GM12891 (cell line): ENCODE results near the gene NKD1.

Source experiments
- DNase-seq: peaks from one replicate; pipeline ENCODE4 v3.0.0; 2011; ENCODE audit warnings: low spot score; ENCODE audit not compliant: insufficient read length
- FAIRE-seq: peaks from 2 replicates; lab custom pipeline; 2011; peaks lifted over from hg19 to GRCh38; lab: Jason Lieb, UNC
- PAX5 ChIP-seq: IDR thresholded peaks from 2 replicates; pipeline ENCODE4 v1.6.1; 2011; ENCODE audit warnings: low read length, moderate library complexity, mild to moderate bottlenecking; ENCODE audit not compliant: insufficient read depth, severe bottlenecking
- POLR2A ChIP-seq: IDR thresholded peaks from 2 replicates; pipeline ENCODE4 v1.6.1; 2011; ENCODE audit warnings: low read depth, low read length, control low read depth
- POLR2AphosphoS5 ChIP-seq: IDR thresholded peaks from 2 replicates; pipeline ENCODE4 v1.6.1; 2011; ENCODE audit warnings: low read depth, low read length, control low read depth
- POU2F2 ChIP-seq: IDR thresholded peaks from 2 replicates; pipeline ENCODE4 v1.6.1; 2011; ENCODE audit warnings: low read depth, mild to moderate bottlenecking, control low read depth, low read length, moderate library complexity
- SPI1 ChIP-seq: IDR thresholded peaks from 2 replicates; pipeline ENCODE4 v1.6.1; 2011; ENCODE audit warnings: low read depth, low read length, control low read depth
- TAF1 ChIP-seq: IDR thresholded peaks from 2 replicates; pipeline ENCODE4 v1.6.1; 2011; ENCODE audit warnings: low read depth, low read length, control low read depth

NKD1 gene

GRCh38 chr16:50519001-50519400 lies 29.2 kb upstream of the NKD1 start:
- FAIRE-seq, result no peak

DNA sequence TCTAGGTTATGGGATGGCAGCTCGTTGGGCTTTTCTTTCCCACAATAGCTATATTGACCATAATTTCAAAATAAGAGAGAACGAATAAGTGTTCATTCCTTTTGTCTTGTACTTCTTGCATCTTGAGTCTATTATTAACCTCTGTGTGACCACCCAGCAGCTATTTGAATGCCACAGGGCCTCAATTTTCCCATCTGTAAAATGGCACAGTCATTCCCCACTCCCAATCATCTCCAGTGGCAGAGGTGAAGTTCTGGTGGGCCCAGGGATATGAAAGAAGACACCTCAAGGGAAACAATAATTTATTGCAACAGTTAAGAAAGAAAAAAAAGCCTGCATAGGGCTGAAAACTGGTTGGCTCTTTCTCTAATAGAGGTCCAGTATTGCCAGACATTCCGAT lies 28.6 kb upstream of the NKD1 start:
- DNase-seq (no peak), FAIRE-seq (no peak)
- TF ChIP-seq TAF1 (no peak), SPI1 (no peak), POLR2A (no peak), PAX5 (no peak), POU2F2 (no peak), POLR2AphosphoS5 (no peak)

More at GRCh38 chr16:50519001-50519400, 29.2 kb upstream of the NKD1 start:
- no peak for DNase-seq
- TF ChIP-seq POLR2AphosphoS5 (no peak), PAX5 (no peak), SPI1 (no peak), TAF1 (no peak), POLR2A (no peak), POU2F2 (no peak)

DNA sequence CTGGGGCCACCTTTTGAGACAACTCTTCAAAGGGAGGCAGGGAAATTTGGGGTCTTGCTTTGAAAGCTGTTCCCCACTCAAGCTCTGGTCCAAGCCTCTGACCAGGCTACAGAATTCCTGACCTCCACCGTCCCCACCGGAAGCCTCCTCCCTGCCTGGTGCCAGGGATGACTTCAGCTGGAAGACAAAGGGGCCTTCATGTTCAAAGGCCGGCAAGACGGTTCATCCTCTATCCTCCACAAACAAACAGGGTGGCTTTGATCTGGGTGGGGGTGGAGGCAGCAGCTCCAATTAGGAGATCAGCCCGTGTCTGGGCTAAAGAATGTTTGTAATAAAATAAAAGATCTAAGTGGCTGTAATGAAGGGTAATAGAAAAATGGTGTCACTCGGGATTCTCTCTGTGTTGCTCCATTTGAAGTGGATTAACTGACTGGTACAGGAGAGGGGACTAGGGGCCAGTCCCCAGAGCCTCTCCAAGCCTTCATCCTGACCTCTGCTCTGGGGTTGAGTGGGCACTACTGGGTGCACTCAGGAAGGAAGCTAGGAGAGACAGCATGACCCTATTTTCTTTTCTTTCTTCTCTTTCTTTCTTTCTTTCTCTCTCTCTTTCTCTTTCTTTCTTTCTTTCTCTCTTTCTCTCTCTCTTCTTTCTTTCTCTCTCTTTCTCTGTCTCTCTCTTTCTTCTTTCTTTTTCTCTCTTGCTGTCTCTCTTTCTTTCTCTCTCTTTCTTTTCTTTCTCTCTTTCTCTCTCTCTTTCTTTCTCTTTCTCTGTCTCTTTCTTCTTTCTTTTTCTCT lies 27.5 kb upstream of the NKD1 start:
- FAIRE-seq (no peak), DNase-seq (no peak)
- TF ChIP-seq POU2F2 (no peak), POLR2A (no peak), POLR2AphosphoS5 (no peak), PAX5 (no peak), TAF1 (no peak), SPI1 (no peak)

DNA sequence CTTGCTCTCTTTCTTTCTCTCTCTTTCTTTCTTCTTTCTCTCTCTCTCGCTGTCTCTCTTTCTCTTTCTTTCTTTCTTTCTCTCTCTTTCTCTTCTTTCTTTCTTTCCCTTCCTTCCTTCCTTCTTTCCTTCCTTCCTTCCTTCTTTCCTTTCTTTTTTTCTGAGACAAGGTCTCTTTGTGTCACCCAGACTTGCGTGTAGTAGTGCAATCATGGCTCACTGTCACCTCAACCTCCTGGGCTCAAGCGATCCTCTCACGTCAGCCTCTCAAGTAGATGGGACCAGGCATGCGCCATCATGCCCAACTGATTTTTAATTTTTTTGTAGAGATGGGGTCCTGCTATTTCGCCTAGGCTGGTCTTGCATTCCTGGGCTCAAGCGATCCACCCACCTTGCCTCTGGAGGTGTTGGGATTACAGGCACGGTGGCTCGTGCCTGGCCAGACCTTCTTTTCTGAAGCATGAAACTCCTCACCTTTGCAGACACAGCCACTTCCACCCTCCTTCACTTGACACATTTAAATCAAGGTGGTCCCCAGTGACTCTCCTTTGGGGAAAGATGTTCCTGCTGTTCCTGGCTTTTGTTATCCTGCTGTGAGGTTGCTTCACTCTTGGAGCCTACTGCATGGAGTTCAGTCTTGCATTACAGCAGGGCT lies 26.8 kb upstream of the NKD1 start:
- DNase-seq, result no peak
- FAIRE-seq, result no peak

GRCh38 chr16:50522324-50522723 lies 25.9 kb upstream of the NKD1 start:
- no peak for DNase-seq
- TF ChIP-seq PAX5, result no peak
- no peak for FAIRE-seq

More for the DNA sequence above, 26.8 kb upstream of the NKD1 start:
- no peak for TF ChIP-seq POU2F2
- no peak for TF ChIP-seq SPI1
- no peak for TF ChIP-seq POLR2AphosphoS5
- no peak for TF ChIP-seq POLR2A

GRCh38 chr16:50523710-50524109 lies 24.5 kb upstream of the NKD1 start:
- FAIRE-seq, result no peak
- DNase-seq, result no peak
- TF ChIP-seq POU2F2 (no peak), PAX5 (no peak), TAF1 (no peak), SPI1 (no peak), POLR2AphosphoS5 (no peak), POLR2A (no peak)

DNA sequence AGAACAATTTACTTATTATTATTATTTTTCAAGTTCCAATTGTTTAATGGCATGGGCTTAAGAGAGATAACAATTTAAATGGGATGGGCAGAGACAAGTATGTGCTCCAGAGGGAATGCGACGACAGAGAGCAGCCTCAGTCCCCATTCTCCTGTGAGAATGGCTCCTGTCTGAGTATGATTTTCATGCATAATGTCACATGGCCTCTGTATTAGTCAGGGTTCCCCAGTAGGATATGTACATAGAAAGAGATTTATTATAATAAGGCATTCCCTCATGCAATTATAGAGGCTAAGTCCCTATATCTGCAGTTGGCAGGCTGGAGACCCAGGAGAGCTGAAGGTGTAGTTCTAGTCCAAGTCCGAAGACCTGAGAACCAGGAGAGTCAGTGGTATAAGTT lies 22.9 kb upstream of the NKD1 start:
- no peak for DNase-seq
- FAIRE-seq, result no peak
- TF ChIP-seq POLR2AphosphoS5 (no peak), POU2F2 (no peak), SPI1 (no peak), POLR2A (no peak), PAX5 (no peak), TAF1 (no peak)

GRCh38 chr16:50525716-50526115 lies 22.5 kb upstream of the NKD1 start:
- FAIRE-seq (no peak), DNase-seq (no peak)
- no peak for TF ChIP-seq POLR2AphosphoS5
- TF ChIP-seq TAF1, result no peak
- TF ChIP-seq POLR2A, result no peak
- no peak for TF ChIP-seq PAX5
- TF ChIP-seq SPI1, result no peak
- TF ChIP-seq POU2F2, result no peak

- no peak for TF ChIP-seq TAF1
- no peak for TF ChIP-seq SPI1
- TF ChIP-seq PAX5, result no peak
- TF ChIP-seq POU2F2, result no peak
- TF ChIP-seq POLR2AphosphoS5, result no peak
- no peak for TF ChIP-seq POLR2A
- DNase-seq (no peak), FAIRE-seq (no peak)
Observed at GRCh38 chr16:50526249-50526648, 21.9 kb upstream of the NKD1 start.

GRCh38 chr16:50526796-50527195 lies 21.4 kb upstream of the NKD1 start:
- no peak for FAIRE-seq
- DNase-seq, result no peak
- TF ChIP-seq PAX5, result no peak
- no peak for TF ChIP-seq POU2F2
- no peak for TF ChIP-seq POLR2AphosphoS5
- TF ChIP-seq TAF1, result no peak
- no peak for TF ChIP-seq SPI1
- no peak for TF ChIP-seq POLR2A

DNA sequence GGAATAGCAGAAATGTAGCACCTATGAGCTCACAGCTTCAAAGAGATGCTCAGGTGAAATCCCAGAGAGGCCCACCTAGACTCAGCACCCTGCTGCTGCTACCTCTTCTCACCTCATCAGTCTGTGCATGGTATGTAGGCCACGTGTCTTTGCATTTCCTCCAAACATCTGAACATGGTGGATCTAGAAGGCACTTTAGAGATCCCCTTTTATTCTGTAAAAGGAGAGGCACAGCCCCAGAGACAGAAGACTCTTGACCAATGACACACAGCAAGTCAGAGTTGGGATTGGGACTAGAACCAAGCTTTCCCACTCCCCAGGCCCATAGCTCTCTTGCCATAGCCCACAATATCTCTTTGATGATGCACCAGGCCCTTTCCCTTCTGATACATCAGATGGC lies 19.4 kb upstream of the NKD1 start:
- TF ChIP-seq POLR2AphosphoS5, result no peak
- no peak for TF ChIP-seq TAF1
- TF ChIP-seq PAX5, result no peak
- no peak for TF ChIP-seq POU2F2
- TF ChIP-seq SPI1, result no peak
- no peak for TF ChIP-seq POLR2A
- FAIRE-seq (no peak), DNase-seq (no peak)
